B cell (primary cell): Measurements from ENCODE around the gene SOHLH1.

Experiments used
- CTCF ChIP-seq: fragments of 200-600 bp; IDR thresholded peaks from one replicate; pipeline ENCODE4 v1.8.0; 2022; ENCODE audit warnings: antibody characterized with exemption, mild to moderate bottlenecking
- EZH2 ChIP-seq: IDR thresholded peaks from 2 replicates; pipeline ENCODE4 v1.6.1; 2012; ENCODE audit warnings: borderline replicate concordance, low read depth, mild to moderate bottlenecking, moderate library complexity, low read length; ENCODE audit not compliant: insufficient read depth, poor library complexity, severe bottlenecking

GRCh38 chr9:135728436-135729110 lies 29.3 kb upstream of the SOHLH1 start:
- TF ChIP-seq CTCF (no peak), EZH2 (no peak)
